GM23248 (cell line): ENCODE data around the gene MZB1. TPM values are rescaled to one million over a fixed set of nuclear protein-coding genes. Genes with fewer than 3 reads are reported as not detected.

Experiments
- DNase-seq: peaks from one replicate; pipeline ENCODE4 v3.0.0-alpha.2; 2015
- H2AFZ ChIP-seq: fragments of 200-600 bp; sonication (generic); 2 replicates; pipeline ENCODE4 v1.6.1; 2016; ENCODE audit warnings: antibody characterized with exemption
- H3F3A ChIP-seq: fragments of 200-600 bp; sonication (generic); 2 replicates; pipeline ENCODE4 v1.6.1; 2016; ENCODE audit warnings: mild to moderate bottlenecking, antibody characterized with exemption, mixed run types; ENCODE audit not compliant: insufficient read depth
- H3K27ac ChIP-seq: fragments of 200-600 bp; sonication (generic); 2 replicates; pipeline ENCODE4 v1.5.1; 2016; ENCODE audit warnings: mild to moderate bottlenecking
- H3K27me3 ChIP-seq: fragments of 200-600 bp; sonication (generic); replicated peaks from 2 replicates; pipeline ENCODE4 v1.6.1; 2016; ENCODE audit warnings: mild to moderate bottlenecking; ENCODE audit not compliant: insufficient read depth
- H3K36me3 ChIP-seq: fragments of 200-600 bp; sonication (generic); 2 replicates; pipeline ENCODE4 v1.6.1; 2016; ENCODE audit warnings: low read depth, mild to moderate bottlenecking
- H3K4me1 ChIP-seq: fragments of 200-600 bp; sonication (generic); 2 replicates; pipeline ENCODE4 v1.6.1; 2016; ENCODE audit warnings: mild to moderate bottlenecking; ENCODE audit not compliant: insufficient read depth
- H3K4me2 ChIP-seq: fragments of 200-600 bp; sonication (generic); one replicate; pipeline ENCODE4 v1.6.1; 2016; ENCODE audit warnings: mild to moderate bottlenecking; ENCODE audit not compliant: unreplicated experiment
- H3K4me3 ChIP-seq: fragments of 200-600 bp; sonication (generic); 2 replicates; pipeline ENCODE4 v1.5.1; 2016; ENCODE audit warnings: mild to moderate bottlenecking
- H3K79me2 ChIP-seq: fragments of 200-600 bp; sonication (generic); 2 replicates; pipeline ENCODE4 v1.6.1; 2016; ENCODE audit warnings: mild to moderate bottlenecking; ENCODE audit not compliant: insufficient read depth
- H3K9ac ChIP-seq: fragments of 200-600 bp; sonication (generic); 2 replicates; pipeline ENCODE4 v1.6.1; 2016; ENCODE audit warnings: mild to moderate bottlenecking
- H3K9me2 ChIP-seq: fragments of 200-600 bp; sonication (generic); 2 replicates; pipeline ENCODE4 v1.6.1; 2016; ENCODE audit warnings: mixed run types, mild to moderate bottlenecking, moderate library complexity; ENCODE audit not compliant: insufficient read depth
- H3K9me3 ChIP-seq: fragments of 200-600 bp; sonication (generic); one replicate; pipeline ENCODE4 v1.6.1; 2017; ENCODE audit warnings: low read depth
- H4K20me1 ChIP-seq: fragments of 200-600 bp; sonication (generic); 2 replicates; pipeline ENCODE4 v1.6.0; 2016; ENCODE audit not compliant: insufficient read depth
- EZH2 ChIP-seq: fragments of 200-600 bp; sonication (generic); IDR thresholded peaks from 2 replicates; pipeline ENCODE4 v1.6.1; 2018; ENCODE audit warnings: antibody characterized with exemption, mild to moderate bottlenecking; ENCODE audit not compliant: insufficient read depth, poor library complexity, severe bottlenecking
- EZH2phosphoT487 ChIP-seq: fragments of 200-600 bp; sonication (generic); IDR thresholded peaks from 2 replicates; pipeline ENCODE4 v1.6.1; 2018; ENCODE audit warnings: antibody characterized with exemption, moderate library complexity, mild to moderate bottlenecking, low read depth; ENCODE audit not compliant: insufficient read depth
- WGBS, 2 experiments: methylation state at CpG; one replicate each; pipeline ENCODE4 v1.1.6; 2015 to 2017; ENCODE audit warnings: low lambda C conversion rate in 2 of 2, low coverage in 1 of 2; ENCODE audit errors: missing lambda C conversion rate in 2 of 2; 5-methylcytosine and 5-hydroxymethylcytosine counted together
- in situ Hi-C: fragments of 300-500 bp; cut with MboI; formaldehyde crosslinking; loops from 2 replicates; pipeline ENCODE4 v1.15.0; 2020
- polyA plus RNA-seq: library from polyadenylated mRNA; unstranded; fragments of >200 nt; fragmentation: Nextera tagmentation; extraction: Ambion mirVana; gene quantifications from 2 replicates; pipeline ENCODE4 v1.2.1, GENCODE V29; 2016
- total RNA-seq: library from RNA; depleted of rRNA; stranded (reverse); fragments of >200 nt; shearing (Covaris generic); gene quantifications from 2 replicates; pipeline ENCODE4 v1.2.3, GENCODE V29; 2014; rRNA removed

Gene MZB1
- total RNA-seq (not detected in 2 replicates), polyA plus RNA-seq (0.32 TPM in 1 of 2 replicates, not detected in the other)

DNA sequence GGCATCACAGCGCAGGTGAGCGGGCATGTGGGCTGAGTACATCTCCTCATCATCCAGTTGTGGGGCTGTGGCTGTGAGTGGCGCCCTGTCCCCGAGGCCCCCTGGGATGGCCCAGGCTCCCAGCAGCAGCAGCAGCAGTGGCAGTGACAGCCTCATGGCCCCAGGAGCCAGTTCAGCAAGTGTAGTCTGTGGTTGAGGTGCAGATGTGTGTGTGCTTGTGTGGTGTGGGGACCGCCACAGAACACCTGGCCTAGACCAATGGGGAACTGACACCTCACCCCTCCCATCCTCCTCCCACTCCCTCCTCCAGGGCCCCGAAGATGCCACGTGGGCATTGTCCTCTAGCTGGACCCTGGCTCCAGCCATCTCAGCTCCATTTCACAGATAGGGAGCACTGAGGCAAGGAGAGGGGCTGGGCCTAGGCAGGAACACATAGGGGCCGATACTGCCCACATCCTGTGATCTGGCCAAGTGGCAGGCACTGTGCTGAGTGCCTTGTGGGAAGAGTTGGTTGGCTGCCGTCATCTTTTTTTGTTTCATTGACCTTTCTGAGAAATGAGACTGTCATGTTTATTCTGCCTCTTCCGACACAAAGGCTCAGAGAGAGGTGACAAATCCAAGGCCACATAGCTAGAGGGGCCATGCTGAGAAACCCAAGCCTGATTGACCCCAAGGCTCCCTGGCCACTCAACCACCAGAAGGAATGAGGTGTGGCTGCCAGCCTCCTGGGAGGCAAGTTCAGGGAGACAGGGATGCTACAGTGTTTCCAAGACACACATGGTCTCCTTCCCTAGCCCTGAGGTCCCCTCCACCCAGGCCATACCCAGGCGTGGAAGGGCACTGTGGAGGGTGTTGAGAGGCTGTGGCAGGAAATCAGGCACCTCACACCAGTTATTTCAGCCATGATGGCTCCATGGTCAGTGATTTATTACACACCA lies at the start of gene MZB1:
MZB1 (minus strand) TSS at position 213 of the 938 bp plus-strand sequence; CDS start at position 156, 57 bp downstream.
- WGBS, 2 experiments = 90 to 92% methylated on average over 10 to 11 of the region's 11 CpGs
- no peak for DNase-seq
- H3F3A ChIP-seq = 0 out of 2 replicates have a peak, but pooled peaks cover 6% of the 10 kb centered on the region
- no peak within 1 kb of the TSS for H3K9ac ChIP-seq
- in situ Hi-C loops = no loop called here
- no peak within 1 kb of the TSS for H3K4me2 ChIP-seq
- H4K20me1 ChIP-seq = no peaks in the 10 kb centered on the region
- peaks cover 9% of the 10 kb centered on the region for H3K27me3 ChIP-seq
- H3K79me2 ChIP-seq = no peaks in the 10 kb centered on the region
- H3K27ac ChIP-seq = no peak within 1 kb of the TSS
- no peak for TF ChIP-seq EZH2
- TF ChIP-seq EZH2phosphoT487 = no peak
- peaks cover 11% of the 10 kb centered on the region; the same call in 1 of the 2 replicates for H3K4me1 ChIP-seq
- no peaks in the 10 kb centered on the region for H3K9me3 ChIP-seq
- H3K9me2 ChIP-seq = no peaks in the 10 kb centered on the region
- H3K4me3 ChIP-seq = no peak within 1 kb of the TSS
- no peak within 1 kb of the TSS for H2AFZ ChIP-seq
- H3K36me3 ChIP-seq = no peaks in the 10 kb centered on the region

DNA sequence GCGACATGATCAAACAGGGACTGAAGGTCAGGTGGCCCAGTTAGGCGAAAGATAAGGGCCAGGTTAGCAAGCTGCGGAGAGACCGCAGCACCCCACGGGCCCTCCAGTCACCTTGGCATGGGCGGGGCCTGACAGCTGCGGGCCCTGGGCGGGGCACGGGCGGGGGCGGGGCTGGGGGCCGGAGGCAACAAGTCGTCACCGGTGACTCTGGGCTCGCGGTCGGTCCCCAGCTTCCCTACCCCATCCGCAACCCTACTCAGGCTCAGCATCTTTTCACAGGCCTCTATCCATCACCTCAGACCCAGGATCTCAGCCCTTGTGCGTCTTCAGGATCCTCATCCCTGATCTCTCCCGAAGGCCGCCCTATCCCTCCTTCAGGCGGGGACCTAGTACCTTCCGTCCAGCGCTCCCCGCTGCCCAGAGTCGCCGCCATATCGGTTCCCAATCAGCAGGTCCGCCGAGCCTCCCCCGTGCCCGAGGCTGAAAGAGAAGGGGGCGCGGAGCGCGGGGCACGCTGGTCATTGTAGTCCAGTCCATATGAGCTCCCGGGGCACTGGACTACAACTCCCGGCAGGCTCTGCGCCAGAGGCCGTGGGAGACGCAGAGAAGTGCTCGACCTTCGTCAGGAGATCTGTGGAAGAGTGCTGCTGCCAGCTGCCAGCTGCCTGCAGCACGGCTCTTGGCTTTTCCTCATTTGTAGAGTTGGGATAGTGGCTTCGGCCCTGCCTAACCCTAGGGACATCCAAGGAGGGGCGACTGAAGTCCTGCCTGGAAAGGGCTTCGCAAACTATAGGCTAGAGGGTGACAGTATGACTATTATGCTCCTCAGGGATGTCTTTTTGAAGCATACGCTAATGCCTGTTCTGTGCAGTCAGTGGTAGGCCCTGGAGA lies 49.5 kb upstream of the MZB1 start, which contains the start of gene DNAJC18:
DNAJC18 (minus strand) TSS at position 513 of the 891 bp plus-strand sequence; CDS start at position 433, 80 bp downstream.
- Histone ChIP-seq H3K9me3 (no peaks in the 10 kb centered on the region), H3K9ac (peak within 1 kb of the TSS; percentile 94), H2AFZ (peak within 1 kb of the TSS; percentile 99), H3K4me1 (peaks cover 14% of the 10 kb centered on the region), H3K9me2 (no peaks in the 10 kb centered on the region), H3K4me3 (peak within 1 kb of the TSS; percentile 91), H3K36me3 (no peaks in the 10 kb centered on the region), H4K20me1 (no peaks in the 10 kb centered on the region), H3K27me3 (no peaks in the 10 kb centered on the region), H3K27ac (peak within 1 kb of the TSS; percentile 78), H3F3A (peaks cover 13% of the 10 kb centered on the region; the same call in 1 of the 2 replicates), H3K4me2 (peak within 1 kb of the TSS; percentile 84), H3K79me2 (no peaks in the 10 kb centered on the region)
- peak; percentile 95 for DNase-seq
- in situ Hi-C loops = no loop called here
- TF ChIP-seq EZH2phosphoT487 (no peak), EZH2 (no peak)
- 4% methylated on average over 39 to 40 of the region's 49 CpGs for WGBS, 2 experiments

DNA sequence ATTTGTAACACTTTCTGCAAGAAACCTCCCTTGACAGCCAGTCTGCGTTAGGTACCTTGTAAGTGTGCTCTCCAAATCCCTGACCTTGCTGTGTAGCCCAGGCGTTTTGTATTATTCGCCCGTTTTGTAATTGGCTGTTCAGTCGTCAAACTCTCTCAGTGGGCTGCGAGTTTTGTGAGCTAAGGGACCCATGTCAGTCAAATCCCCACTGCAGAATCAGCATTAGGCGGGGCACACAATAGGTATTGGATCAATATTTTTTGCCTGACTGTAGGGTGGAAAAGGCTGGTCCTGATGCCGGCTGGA lies 48.9 kb upstream of the MZB1 start:
- DNase-seq = no peak
- H3K79me2 ChIP-seq = no peaks in the 10 kb centered on the region
- TF ChIP-seq EZH2phosphoT487 = no peak
- no peak for TF ChIP-seq EZH2
- in situ Hi-C loops = no loop called here
- H4K20me1 ChIP-seq = no peaks in the 10 kb centered on the region
- H3K36me3 ChIP-seq = no peaks in the 10 kb centered on the region
- H3K9me2 ChIP-seq = no peaks in the 10 kb centered on the region
- peaks cover 7% of the 10 kb centered on the region; the same call in 1 of the 2 replicates for H3F3A ChIP-seq
- peak overlapping the region; percentile 99 for H2AFZ ChIP-seq
- H3K27ac ChIP-seq = no peak overlapping the region
- H3K9me3 ChIP-seq = no peaks in the 10 kb centered on the region
- WGBS, 2 experiments = 34 to 40% methylated on average over 8 of the region's 8 CpGs
- H3K4me2 ChIP-seq = peak overlapping the region; percentile 84
- no peaks in the 10 kb centered on the region for H3K27me3 ChIP-seq
- H3K9ac ChIP-seq = peak overlapping the region; percentile 94
- peak overlapping the region; percentile 91 for H3K4me3 ChIP-seq
- peaks cover 8% of the 10 kb centered on the region for H3K4me1 ChIP-seq

DNA sequence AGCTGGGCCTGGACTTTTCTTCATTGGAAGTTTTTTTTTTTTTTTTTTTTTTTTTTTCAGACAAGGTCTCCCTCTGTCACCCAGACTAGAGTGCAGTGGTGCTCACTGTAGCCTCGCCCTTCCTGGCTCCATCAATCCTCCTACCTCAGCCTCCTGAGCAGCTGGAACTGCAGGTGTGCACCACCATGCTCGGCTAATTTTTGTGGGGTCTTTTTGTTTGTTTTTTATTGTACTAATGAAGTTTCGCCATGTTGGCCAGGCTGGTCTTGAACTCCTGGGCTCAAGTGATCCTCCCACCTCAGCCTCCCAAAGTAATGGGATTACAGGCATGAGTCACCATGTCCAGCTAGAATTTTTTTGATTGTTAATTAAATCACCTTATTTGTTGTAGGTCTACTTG lies 46.0 kb upstream of the MZB1 start:
- Histone ChIP-seq H3K4me1 (peaks cover 3% of the 10 kb centered on the region; the same call in 1 of the 2 replicates), H3K36me3 (no peaks in the 10 kb centered on the region), H3K4me2 (no peak overlapping the region), H3K27me3 (no peaks in the 10 kb centered on the region), H3K9ac (no peak overlapping the region), H3K9me3 (no peaks in the 10 kb centered on the region), H4K20me1 (no peaks in the 10 kb centered on the region), H2AFZ (no peak overlapping the region), H3K79me2 (no peaks in the 10 kb centered on the region), H3F3A (peaks cover 4% of the 10 kb centered on the region; the same call in 1 of the 2 replicates), H3K4me3 (no peak overlapping the region), H3K9me2 (no peaks in the 10 kb centered on the region), H3K27ac (no peak overlapping the region)
- TF ChIP-seq EZH2phosphoT487 = no peak
- no peak for TF ChIP-seq EZH2
- in situ Hi-C loops = no loop called here
- 87 to 100% methylated on average over 3 of the region's 3 CpGs for WGBS, 2 experiments
- no peak for DNase-seq
